ENCODE measurements around the gene BRPF1. TPM values are rescaled to one million over a fixed set of nuclear protein-coding genes. Genes with fewer than 3 reads are reported as not detected.

Gene BRPF1
- total and polyA plus RNA-seq, 2 experiments from 2014 or later, result 8.0 to 24.7 TPM

GRCh38 chr3:9777694-9778021 is 46.1 kb downstream of the BRPF1 start (continued):
- TF ChIP-seq ZNF462 (CRISPR knock-in tag; IDR thresholded peaks at IDR 0.05) (no peak), ZNF331 (CRISPR knock-in tag; IDR thresholded peaks at IDR 0.05; ENCODE audit: low read depth) (no peak), ZNF114 (CRISPR knock-in tag; IDR thresholded peaks at IDR 0.05) (no peak), EZH2phosphoT487 (IDR thresholded peaks at IDR 0.05; ENCODE audit: unreplicated experiment) (no peak), NANOG (IDR thresholded peaks at IDR 0.05; ENCODE audit: borderline replicate concordance) (no peak), EZH2 (IDR thresholded peaks at IDR 0.05; ENCODE audit: low read depth, unreplicated experiment) (no peak), POLR2AphosphoS5 (IDR thresholded peaks at IDR 0.05; ENCODE audit: low read depth) (no peak), JUNB (IDR thresholded peaks at IDR 0.05; ENCODE audit: unreplicated experiment) (no peak)

GRCh38 chr3:9778143-9779074 is 46.9 kb downstream of the BRPF1 start:
- peaks cover 21% of the 10 kb centered on the region for H3K36me3 Mint-ChIP-seq (ENCODE audit: low read depth)
- no peak for TF ChIP-seq STAT1 (IDR thresholded peaks at IDR 0.05; ENCODE audit: unreplicated experiment)
- no peak for TF ChIP-seq REST (IDR thresholded peaks at IDR 0.05; ENCODE audit: unreplicated experiment)
- TF ChIP-seq CTCF (conservative IDR thresholded peaks at IDR 0.05; ENCODE audit: low read depth in 2 of 2), result no peak
- no peak for TF ChIP-seq ZNF114 (CRISPR knock-in tag; IDR thresholded peaks at IDR 0.05)
- TF ChIP-seq EZH2 (IDR thresholded peaks at IDR 0.05; ENCODE audit: low read depth, unreplicated experiment), result no peak
- TF ChIP-seq EZH2phosphoT487 (IDR thresholded peaks at IDR 0.05; ENCODE audit: unreplicated experiment), result no peak
- no peak for TF ChIP-seq NANOG (IDR thresholded peaks at IDR 0.05; ENCODE audit: borderline replicate concordance)
- TF ChIP-seq ZNF331 (CRISPR knock-in tag; IDR thresholded peaks at IDR 0.05; ENCODE audit: low read depth), result no peak
- no peak for TF ChIP-seq POLR2AphosphoS5 (IDR thresholded peaks at IDR 0.05; ENCODE audit: low read depth)
- TF ChIP-seq CREB1 (CRISPR knock-in tag; IDR thresholded peaks at IDR 0.05; ENCODE audit: low read depth), result no peak

More at GRCh38 chr3:9778143-9779074, 46.9 kb downstream of the BRPF1 start:
- Histone ChIP-seq H3K4me2 (no peak overlapping the region), H3K4me3 (no peak overlapping the region), H4K20me1 (replicated peaks; ENCODE audit: insufficient read depth) (no peaks in the 10 kb centered on the region; the same call in 1 of the 2 replicates), H3K27ac (ENCODE audit: low read depth) (no peak overlapping the region), H3K9me2 (ENCODE audit: insufficient read depth) (no peaks in the 10 kb centered on the region), H2AFZ (no peak overlapping the region), H3K27me3 (ENCODE audit: insufficient read depth) (0 out of 2 replicates have a peak, but pooled peaks cover 2% of the 10 kb centered on the region), H3F3A (replicated peaks; ENCODE audit: low read depth) (no peaks in the 10 kb centered on the region), H3K79me2 (replicated peaks; ENCODE audit: insufficient read depth) (no peaks in the 10 kb centered on the region), H3K36me3 (ENCODE audit: insufficient read depth) (no peaks in the 10 kb centered on the region), H3K4me1 (ENCODE audit: insufficient read depth) (no peaks in the 10 kb centered on the region)
- Mint-ChIP-seq H3K4me3 (no peak overlapping the region), H3K27ac (no peak overlapping the region), H3K27me3 (ENCODE audit: insufficient read depth, low read depth, poor library complexity) (peaks cover 14% of the 10 kb centered on the region), H3K4me1 (no peaks in the 10 kb centered on the region), H3K9me3 (no peaks in the 10 kb centered on the region)
- DNase-seq (ENCODE audit: low spot score), result no peak
- ATAC-seq, result no peak
